ENCODE measurements around the gene LGALS9. TPM values are rescaled to one million over a fixed set of nuclear protein-coding genes. Genes with fewer than 3 reads are reported as not detected.

LGALS9 gene
- total RNA-seq, 2 donors from 2014 or later: 1.6 to 2.9 TPM

- Histone ChIP-seq H3K9me3 (ENCODE audit: control insufficient read depth, low read length) (no peaks in the 10 kb centered on the region), H3K4me1 (ENCODE audit: control insufficient read depth, insufficient read depth, low read length) (no peaks in the 10 kb centered on the region), H3K9ac (ENCODE audit: extremely low read depth, low read length, poor library complexity, severe bottlenecking) (no peak overlapping the region), H3K4me3 (ENCODE audit: low read length) (no peak overlapping the region), H3K27ac (ENCODE audit: low read depth, low read length) (no peak overlapping the region), H3K27me3 (ENCODE audit: control insufficient read depth, insufficient read depth, low read length, poor library complexity, severe bottlenecking) (no peaks in the 10 kb centered on the region), H3K36me3 (ENCODE audit: control insufficient read depth, insufficient read depth, low read length) (peaks cover 31% of the 10 kb centered on the region)
- H3K9me3 Mint-ChIP-seq: no peaks in the 10 kb centered on the region
- H3K36me3 Mint-ChIP-seq (ENCODE audit: low read depth): peaks cover 61% of the 10 kb centered on the region
- no peak for DNase-seq
- no peaks in the 10 kb centered on the region for H3K4me1 Mint-ChIP-seq
- no peak overlapping the region for H3K27ac Mint-ChIP-seq
- H3K27me3 Mint-ChIP-seq (ENCODE audit: insufficient read depth): no peaks in the 10 kb centered on the region
- H3K4me3 Mint-ChIP-seq: no peak overlapping the region
- TF ChIP-seq CTCF (conservative IDR thresholded peaks at IDR 0.05): no peak
- WGBS, 2 experiments (ENCODE audit: insufficient coverage in 1 of 2, insufficient read length in 1 of 2): 84% methylated on average over 3 of the region's 3 CpGs; no CpG with 5 or more reads in 1 of the 2 experiments
Measured at GRCh38 chr17:27612160-27612770, 18.7 kb upstream of the LGALS9 start.

GRCh38 chr17:27613433-27613832, 17.6 kb upstream of the LGALS9 start:
- no peaks in the 10 kb centered on the region for H3K4me1 ChIP-seq (ENCODE audit: control insufficient read depth, insufficient read depth, low read length)
- Mint-ChIP-seq H3K4me1 (no peaks in the 10 kb centered on the region), H3K4me3 (no peak overlapping the region), H3K27ac (no peak overlapping the region), H3K36me3 (ENCODE audit: low read depth) (peaks cover 60% of the 10 kb centered on the region), H3K27me3 (ENCODE audit: insufficient read depth) (no peaks in the 10 kb centered on the region), H3K9me3 (no peaks in the 10 kb centered on the region)
- H3K4me3 ChIP-seq (ENCODE audit: low read length): no peak overlapping the region
- H3K36me3 ChIP-seq (ENCODE audit: control insufficient read depth, insufficient read depth, low read length): peaks cover 31% of the 10 kb centered on the region
- 78 to 100% methylated on average over 1 to 3 of the region's 3 CpGs for WGBS, 2 experiments (ENCODE audit: insufficient coverage in 1 of 2, insufficient read length in 1 of 2)
- H3K9ac ChIP-seq (ENCODE audit: extremely low read depth, low read length, poor library complexity, severe bottlenecking): no peak overlapping the region
- H3K27me3 ChIP-seq (ENCODE audit: control insufficient read depth, insufficient read depth, low read length, poor library complexity, severe bottlenecking): no peaks in the 10 kb centered on the region
- DNase-seq: no peak
- no peaks in the 10 kb centered on the region for H3K9me3 ChIP-seq (ENCODE audit: control insufficient read depth, low read length)
- TF ChIP-seq CTCF (conservative IDR thresholded peaks at IDR 0.05): no peak
- H3K27ac ChIP-seq (ENCODE audit: low read depth, low read length): no peak overlapping the region

GRCh38 chr17:27615121-27615520, 15.9 kb upstream of the LGALS9 start:
- no peak overlapping the region for H3K27ac ChIP-seq (ENCODE audit: low read depth, low read length)
- no peaks in the 10 kb centered on the region for H3K4me1 ChIP-seq (ENCODE audit: control insufficient read depth, insufficient read depth, low read length)
- Mint-ChIP-seq H3K27me3 (ENCODE audit: insufficient read depth) (no peaks in the 10 kb centered on the region), H3K36me3 (ENCODE audit: low read depth) (peaks cover 55% of the 10 kb centered on the region), H3K4me1 (no peaks in the 10 kb centered on the region), H3K9me3 (no peaks in the 10 kb centered on the region), H3K4me3 (no peak overlapping the region), H3K27ac (no peak overlapping the region)
- H3K36me3 ChIP-seq (ENCODE audit: control insufficient read depth, insufficient read depth, low read length): peaks cover 30% of the 10 kb centered on the region
- no peaks in the 10 kb centered on the region for H3K27me3 ChIP-seq (ENCODE audit: control insufficient read depth, insufficient read depth, low read length, poor library complexity, severe bottlenecking)
- no peak for TF ChIP-seq CTCF (conservative IDR thresholded peaks at IDR 0.05)
- no peak overlapping the region for H3K9ac ChIP-seq (ENCODE audit: extremely low read depth, low read length, poor library complexity, severe bottlenecking)
- H3K9me3 ChIP-seq (ENCODE audit: control insufficient read depth, low read length): no peaks in the 10 kb centered on the region
- 100% methylated on average over 1 of the region's 1 CpG; no CpG with 5 or more reads in 1 of the 2 experiments for WGBS, 2 experiments (ENCODE audit: insufficient coverage in 1 of 2, insufficient read length in 1 of 2)
- no peak for DNase-seq
- H3K4me3 ChIP-seq (ENCODE audit: low read length): no peak overlapping the region

Data from endodermal cell (in vitro differentiated cells).